Uterus (tissue), 2 donors: ENCODE measurements around the gene RGP1.

Experiments
- POLR2A ChIP-seq, 2 donors: fragments of 450-650 bp; IDR thresholded peaks; one replicate each; pipeline ENCODE4 v1.6.1; 2016; ENCODE audit warnings: antibody characterized with exemption in 2 of 2, mild to moderate bottlenecking in 1 of 2, moderate library complexity in 1 of 2
- TF ChIP-seq, protein P1 (sequence below), 4 experiments: fragments of 200-600 bp in 2 of 4; fragments of 450-650 bp in 2 of 4; sonication (generic) in 2 of 4; IDR thresholded peaks; one replicate each; pipeline ENCODE4 v1.5.1; 2016 to 2019; ENCODE audit warnings: antibody characterized with exemption in 4 of 4, mild to moderate bottlenecking in 2 of 4, moderate library complexity in 1 of 4

DNA sequence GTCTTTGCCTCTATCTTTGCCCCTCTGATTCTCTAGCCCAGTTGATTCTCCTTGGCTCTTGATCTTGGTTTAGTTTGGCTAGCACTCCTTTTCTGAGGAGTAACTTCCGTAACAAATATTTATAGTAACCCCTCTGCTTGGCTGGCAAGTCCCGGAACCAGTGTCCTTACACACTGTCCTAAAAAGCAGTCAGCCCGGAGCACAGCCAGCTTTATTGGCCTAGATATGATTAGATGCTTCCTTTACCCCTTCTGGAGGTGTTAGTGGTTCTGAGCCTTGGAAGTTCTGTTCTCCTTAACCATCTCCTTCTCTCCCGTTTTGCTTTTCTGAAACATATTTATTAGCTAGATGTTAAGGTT, 22.0 kb downstream of the RGP1 start:
- no peak for TF ChIP-seq POLR2A (IDR thresholded peaks at IDR 0.05)
- TF ChIP-seq, protein P1, sequence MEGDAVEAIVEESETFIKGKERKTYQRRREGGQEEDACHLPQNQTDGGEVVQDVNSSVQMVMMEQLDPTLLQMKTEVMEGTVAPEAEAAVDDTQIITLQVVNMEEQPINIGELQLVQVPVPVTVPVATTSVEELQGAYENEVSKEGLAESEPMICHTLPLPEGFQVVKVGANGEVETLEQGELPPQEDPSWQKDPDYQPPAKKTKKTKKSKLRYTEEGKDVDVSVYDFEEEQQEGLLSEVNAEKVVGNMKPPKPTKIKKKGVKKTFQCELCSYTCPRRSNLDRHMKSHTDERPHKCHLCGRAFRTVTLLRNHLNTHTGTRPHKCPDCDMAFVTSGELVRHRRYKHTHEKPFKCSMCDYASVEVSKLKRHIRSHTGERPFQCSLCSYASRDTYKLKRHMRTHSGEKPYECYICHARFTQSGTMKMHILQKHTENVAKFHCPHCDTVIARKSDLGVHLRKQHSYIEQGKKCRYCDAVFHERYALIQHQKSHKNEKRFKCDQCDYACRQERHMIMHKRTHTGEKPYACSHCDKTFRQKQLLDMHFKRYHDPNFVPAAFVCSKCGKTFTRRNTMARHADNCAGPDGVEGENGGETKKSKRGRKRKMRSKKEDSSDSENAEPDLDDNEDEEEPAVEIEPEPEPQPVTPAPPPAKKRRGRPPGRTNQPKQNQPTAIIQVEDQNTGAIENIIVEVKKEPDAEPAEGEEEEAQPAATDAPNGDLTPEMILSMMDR (IDR thresholded peaks at IDR 0.05), result no peak
